Ectodermal cell (in vitro differentiated cells): ENCODE measurements around the gene RTTN.

Experiments used
- H3K27ac ChIP-seq: 2 replicates; pipeline ENCODE4 v1.7.0; 2013; ENCODE audit warnings: mild to moderate bottlenecking, low read depth, low read length; ENCODE audit not compliant: insufficient read depth, poor library complexity, severe bottlenecking
- H3K27me3 ChIP-seq: 2 replicates; pipeline ENCODE4 v1.7.0; 2013; ENCODE audit warnings: mild to moderate bottlenecking, low read length; ENCODE audit not compliant: insufficient read depth, control insufficient read depth, poor library complexity, severe bottlenecking
- H3K36me3 ChIP-seq: one replicate; pipeline ENCODE4 v1.7.0; 2013; ENCODE audit warnings: low read length; ENCODE audit not compliant: control insufficient read depth, insufficient read depth
- H3K4me1 ChIP-seq: one replicate; pipeline ENCODE4 v1.7.0; 2013; ENCODE audit warnings: low read length; ENCODE audit not compliant: control insufficient read depth, insufficient read depth
- H3K4me3 ChIP-seq: 2 replicates; pipeline ENCODE4 v1.7.0; 2013; ENCODE audit warnings: low read depth, low read length, control low read depth; ENCODE audit not compliant: insufficient read depth
- H3K9me3 ChIP-seq: 2 replicates; pipeline ENCODE4 v1.7.0; 2013; ENCODE audit warnings: mild to moderate bottlenecking, low read length, moderate library complexity; ENCODE audit not compliant: control insufficient read depth
- WGBS, 2 experiments: methylation state at CpG; one replicate each; pipeline ENCODE4 v1.1.7; 2013; ENCODE audit warnings: missing lambda C conversion rate in 2 of 2; 5-methylcytosine and 5-hydroxymethylcytosine counted together

RTTN gene

DNA sequence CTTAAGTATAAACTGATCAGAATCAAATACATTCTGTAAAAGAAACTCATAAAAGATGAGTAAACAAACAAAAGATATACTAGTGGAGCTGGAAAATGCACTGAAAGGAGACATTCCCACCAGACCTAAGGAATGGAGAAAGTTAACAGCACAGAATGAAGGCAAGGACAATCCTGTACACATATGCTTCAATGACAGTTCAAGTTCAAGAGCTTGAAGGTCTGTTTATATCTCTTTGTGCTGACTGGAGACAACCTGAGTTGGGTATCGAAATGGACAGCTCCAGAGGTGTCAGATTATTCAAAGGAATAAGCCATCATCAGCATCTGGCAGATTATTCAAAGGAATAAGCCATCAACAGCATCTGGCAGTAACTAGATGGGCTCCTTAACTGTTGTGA is 184.0 kb downstream of the RTTN start:
- Histone ChIP-seq H3K4me1 (no peaks in the 10 kb centered on the region), H3K36me3 (peaks cover 4% of the 10 kb centered on the region), H3K4me3 (no peak overlapping the region), H3K27ac (no peak overlapping the region), H3K27me3 (no peaks in the 10 kb centered on the region), H3K9me3 (no peaks in the 10 kb centered on the region)
- WGBS, 2 experiments, result 93 to 97% methylated on average over 1 of the region's 1 CpG

DNA sequence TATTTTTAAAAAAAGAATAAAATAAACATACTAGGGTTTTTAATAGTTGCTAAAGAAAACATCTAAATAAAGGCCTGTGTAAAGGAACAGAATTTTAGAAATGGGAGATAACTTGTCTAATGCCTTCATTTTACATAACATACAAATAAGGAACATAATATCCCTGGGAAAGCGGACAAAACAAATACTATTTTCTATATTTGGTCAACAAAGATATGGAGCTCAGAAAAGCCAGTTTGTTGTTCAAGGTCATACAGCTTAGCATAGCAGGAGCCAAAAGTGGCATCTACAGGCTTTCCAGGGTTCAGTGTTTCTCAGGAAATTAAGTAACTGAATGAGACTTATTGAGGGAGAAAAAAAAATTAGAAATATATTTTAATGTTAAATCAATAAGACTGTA is 184.4 kb downstream of the RTTN start:
- WGBS, 2 experiments, result 100% methylated on average over 1 of the region's 1 CpG; no CpG with 5 or more reads in 1 of the 2 experiments
- Histone ChIP-seq H3K4me3 (no peak overlapping the region), H3K9me3 (no peaks in the 10 kb centered on the region), H3K27ac (no peak overlapping the region), H3K27me3 (no peaks in the 10 kb centered on the region), H3K36me3 (peaks cover 4% of the 10 kb centered on the region), H3K4me1 (no peaks in the 10 kb centered on the region)

DNA sequence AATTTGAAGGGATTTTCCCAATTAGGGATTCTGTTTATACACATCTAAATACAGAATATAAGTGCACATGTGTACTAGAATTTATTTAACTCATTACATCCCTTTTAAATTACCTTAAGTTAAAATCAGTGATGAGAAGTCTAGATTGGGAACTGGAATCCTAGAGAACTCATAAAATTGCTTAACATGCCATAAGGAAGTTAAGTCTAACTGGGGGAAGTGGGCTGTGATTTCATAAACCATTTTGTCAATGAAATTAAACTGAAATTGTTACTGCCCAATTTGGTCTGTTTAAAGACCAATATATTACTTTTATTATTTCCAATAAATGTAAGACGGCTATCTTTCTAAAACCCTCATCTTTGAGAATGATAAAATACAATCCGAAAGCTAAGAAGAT is 185.5 kb downstream of the RTTN start:
- no peak overlapping the region for H3K27ac ChIP-seq
- peaks cover 2% of the 10 kb centered on the region for H3K36me3 ChIP-seq
- no peaks in the 10 kb centered on the region for H3K4me1 ChIP-seq
- no peaks in the 10 kb centered on the region for H3K27me3 ChIP-seq
- 91% methylated on average over 2 of the region's 2 CpGs; no CpG with 5 or more reads in 1 of the 2 experiments for WGBS, 2 experiments
- H3K4me3 ChIP-seq, result no peak overlapping the region
- H3K9me3 ChIP-seq, result no peaks in the 10 kb centered on the region

- Histone ChIP-seq H3K4me1 (no peaks in the 10 kb centered on the region), H3K36me3 (no peaks in the 10 kb centered on the region), H3K27ac (no peak overlapping the region), H3K9me3 (no peaks in the 10 kb centered on the region), H3K27me3 (no peaks in the 10 kb centered on the region), H3K4me3 (no peak overlapping the region)
- 93% methylated on average over 2 of the region's 2 CpGs for WGBS, 2 experiments
These were observed 186.4 kb downstream of the RTTN start for GRCh38 chr18:70019136-70019535.

GRCh38 chr18:70015127-70015526 is 190.4 kb downstream of the RTTN start:
- WGBS, 2 experiments, result 82 to 88% methylated on average over 7 of the region's 7 CpGs
- no peaks in the 10 kb centered on the region for H3K36me3 ChIP-seq

DNA sequence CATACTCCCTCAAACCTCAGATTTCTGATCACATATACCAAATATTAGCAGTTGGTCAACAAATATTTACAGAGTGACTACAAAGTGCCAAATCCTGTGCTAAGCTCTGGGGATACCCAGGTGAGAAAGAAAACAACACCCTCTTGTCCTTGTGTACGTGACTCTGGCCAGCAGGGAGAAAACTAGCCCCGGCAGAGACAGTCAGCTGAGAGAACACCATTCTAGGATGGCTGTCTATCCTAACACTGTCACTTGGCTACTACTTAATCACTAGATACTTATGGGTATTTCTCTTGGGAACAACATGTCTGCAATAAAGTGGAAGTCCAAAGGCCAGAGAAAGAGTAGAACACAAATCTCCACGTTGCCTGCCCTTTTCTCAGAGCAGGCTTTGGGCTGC is 199.9 kb downstream of the RTTN start:
- Histone ChIP-seq H3K27me3 (no peaks in the 10 kb centered on the region), H3K27ac (no peak overlapping the region), H3K4me3 (no peak overlapping the region), H3K36me3 (no peaks in the 10 kb centered on the region), H3K4me1 (no peaks in the 10 kb centered on the region), H3K9me3 (no peaks in the 10 kb centered on the region)
- 91 to 98% methylated on average over 3 of the region's 3 CpGs for WGBS, 2 experiments

More at GRCh38 chr18:70015127-70015526, 190.4 kb downstream of the RTTN start:
- Histone ChIP-seq H3K4me3 (no peak overlapping the region), H3K27ac (no peak overlapping the region), H3K4me1 (no peaks in the 10 kb centered on the region), H3K27me3 (no peaks in the 10 kb centered on the region), H3K9me3 (no peaks in the 10 kb centered on the region)

DNA sequence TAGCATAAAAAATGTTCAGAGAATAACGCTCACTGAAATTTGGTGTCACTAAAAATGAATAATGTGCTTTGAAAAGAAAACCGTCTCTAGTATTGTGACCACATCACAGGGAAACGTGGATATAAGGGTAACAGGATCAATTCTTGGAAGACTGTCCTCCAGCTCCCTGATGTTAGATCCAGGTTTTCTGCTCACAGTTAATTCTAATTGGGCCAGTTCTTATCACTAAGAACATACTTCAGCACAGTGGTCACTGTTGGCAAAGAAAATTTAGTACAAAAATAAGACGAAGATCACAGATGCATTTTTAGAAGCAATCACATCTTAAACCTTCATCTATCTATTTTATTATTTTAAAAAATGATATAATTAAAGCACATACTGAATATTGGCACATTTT is 200.8 kb downstream of the RTTN start:
- H3K27ac ChIP-seq, result no peak overlapping the region
- no peaks in the 10 kb centered on the region for H3K36me3 ChIP-seq
- H3K9me3 ChIP-seq, result no peaks in the 10 kb centered on the region
- H3K4me1 ChIP-seq, result no peaks in the 10 kb centered on the region
- WGBS, 2 experiments, result 90 to 95% methylated on average over 3 to 4 of the region's 4 CpGs
- no peak overlapping the region for H3K4me3 ChIP-seq
- H3K27me3 ChIP-seq, result no peaks in the 10 kb centered on the region

- no peak overlapping the region for H3K27ac ChIP-seq
- no peaks in the 10 kb centered on the region for H3K36me3 ChIP-seq
- no peak overlapping the region for H3K4me3 ChIP-seq
- H3K4me1 ChIP-seq, result no peaks in the 10 kb centered on the region
- WGBS, 2 experiments, result 91 to 93% methylated on average over 7 of the region's 9 CpGs
- H3K27me3 ChIP-seq, result no peaks in the 10 kb centered on the region
- H3K9me3 ChIP-seq, result no peaks in the 10 kb centered on the region
These were observed 205.8 kb downstream of the RTTN start for GRCh38 chr18:69999656-70000055.

DNA sequence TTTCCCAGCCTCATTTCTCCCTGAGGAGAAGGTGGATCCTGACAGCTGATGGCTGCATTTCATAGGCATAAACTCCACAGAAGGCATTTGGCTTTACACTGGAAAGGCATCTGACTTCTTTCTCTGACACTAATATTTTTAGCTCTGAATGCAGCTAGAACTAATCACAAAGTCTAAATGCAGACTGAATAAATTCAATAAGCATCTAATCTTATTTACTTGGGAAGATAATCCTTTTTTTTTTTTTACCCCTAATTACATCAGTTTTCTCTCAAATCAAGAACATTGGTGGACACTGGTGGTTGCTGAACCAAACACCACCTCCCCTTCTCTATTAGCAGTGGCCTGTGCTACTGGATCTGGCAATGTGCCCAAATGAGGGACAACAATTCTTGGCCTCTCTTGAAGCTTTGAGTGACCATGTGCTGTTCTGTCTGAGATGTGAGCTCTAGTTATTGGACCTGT is 206.9 kb downstream of the RTTN start:
- Histone ChIP-seq H3K36me3 (no peaks in the 10 kb centered on the region), H3K9me3 (no peaks in the 10 kb centered on the region), H3K4me1 (no peaks in the 10 kb centered on the region), H3K4me3 (no peak overlapping the region), H3K27ac (no peak overlapping the region), H3K27me3 (no peaks in the 10 kb centered on the region)

- no peak overlapping the region for H3K27ac ChIP-seq
- 80 to 87% methylated on average over 3 to 7 of the region's 7 CpGs for WGBS, 2 experiments
These were observed 208.3 kb downstream of the RTTN start for GRCh38 chr18:69996951-69997798.

More at GRCh38 chr18:69996951-69997798, 208.3 kb downstream of the RTTN start:
- Histone ChIP-seq H3K4me1 (no peaks in the 10 kb centered on the region), H3K9me3 (no peaks in the 10 kb centered on the region), H3K36me3 (no peaks in the 10 kb centered on the region), H3K27me3 (no peaks in the 10 kb centered on the region), H3K4me3 (no peak overlapping the region)
